ENCODE data around the gene NMNAT3.

GRCh38 chr3:139537361-139537760 is 140.4 kb downstream of the NMNAT3 start:
- TF ChIP-seq POU6F1 (CRISPR knock-in tag; IDR thresholded peaks at IDR 0.05; ENCODE audit: borderline replicate concordance, low read depth) (no peak), RARB (CRISPR knock-in tag; IDR thresholded peaks at IDR 0.05) (no peak), CSRNP3 (CRISPR knock-in tag; IDR thresholded peaks at IDR 0.05) (no peak), GLIS3 (CRISPR knock-in tag; IDR thresholded peaks at IDR 0.05) (no peak), ZC3H10 (CRISPR knock-in tag; IDR thresholded peaks at IDR 0.05) (no peak)

Data from SK-N-SH treated with all-trans-retinoic acid at 6 μM for 48 hours (cell line).